Activated CD4-positive, alpha-beta memory T cell treated with anti-CD3 and anti-CD28 coated beads for 36 hours (primary cell): ENCODE results near the gene DHRS3. TPM values are rescaled to one million over a fixed set of nuclear protein-coding genes. Genes with fewer than 3 reads are reported as not detected.
A peak's percentile ranks its signal among the peaks of the same experiment; 100 is the strongest.

Experiments
- CTCF ChIA-PET: fragments of 350-600 bp; sonication (Branson Sonifier 250); formaldehyde crosslinking; loops from one replicate; lab custom pipeline; 2021; ENCODE audit warnings: antibody characterized with exemption, inconsistent platforms; lab: Charles Lee
- POLR2A ChIA-PET: fragments of 350-600 bp; sonication (Branson Sonifier 250); formaldehyde crosslinking; loops from one replicate; lab custom pipeline; 2021; ENCODE audit warnings: antibody characterized with exemption; lab: Charles Lee
- DNase-seq: peaks from one replicate; pipeline ENCODE4 v3.0.0-alpha.2; 2020
- H3K27ac Mint-ChIP-seq: one replicate; pipeline ENCODE4 v1.8.0; 2021; ENCODE audit warnings: mixed read lengths
- H3K27me3 Mint-ChIP-seq: one replicate; pipeline ENCODE4 v1.8.0; 2021; ENCODE audit warnings: mixed read lengths
- H3K36me3 Mint-ChIP-seq: one replicate; pipeline ENCODE4 v1.8.0; 2021; ENCODE audit warnings: mixed read lengths
- H3K4me1 Mint-ChIP-seq: one replicate; pipeline ENCODE4 v1.8.0; 2021; ENCODE audit warnings: low read depth, mixed read lengths
- H3K4me3 Mint-ChIP-seq: one replicate; pipeline ENCODE4 v1.8.0; 2021; ENCODE audit warnings: mild to moderate bottlenecking, mixed read lengths
- H3K9me3 Mint-ChIP-seq: one replicate; pipeline ENCODE4 v1.8.0; 2021; ENCODE audit warnings: mixed read lengths
- intact Hi-C: fragments of 100-400 bp; cut with micrococcal nuclease; formaldehyde crosslinking; loops from one replicate; pipeline ENCODE4 v1.15.1; 2023
- total RNA-seq, 2 experiments: library from RNA; stranded (reverse); gene quantifications; one replicate each; pipeline ENCODE4 v1.2.3, GENCODE V29; 2021

Gene DHRS3
- total RNA-seq, 2 experiments from 2014 or later: 57.6 to 58.8 TPM

DNA sequence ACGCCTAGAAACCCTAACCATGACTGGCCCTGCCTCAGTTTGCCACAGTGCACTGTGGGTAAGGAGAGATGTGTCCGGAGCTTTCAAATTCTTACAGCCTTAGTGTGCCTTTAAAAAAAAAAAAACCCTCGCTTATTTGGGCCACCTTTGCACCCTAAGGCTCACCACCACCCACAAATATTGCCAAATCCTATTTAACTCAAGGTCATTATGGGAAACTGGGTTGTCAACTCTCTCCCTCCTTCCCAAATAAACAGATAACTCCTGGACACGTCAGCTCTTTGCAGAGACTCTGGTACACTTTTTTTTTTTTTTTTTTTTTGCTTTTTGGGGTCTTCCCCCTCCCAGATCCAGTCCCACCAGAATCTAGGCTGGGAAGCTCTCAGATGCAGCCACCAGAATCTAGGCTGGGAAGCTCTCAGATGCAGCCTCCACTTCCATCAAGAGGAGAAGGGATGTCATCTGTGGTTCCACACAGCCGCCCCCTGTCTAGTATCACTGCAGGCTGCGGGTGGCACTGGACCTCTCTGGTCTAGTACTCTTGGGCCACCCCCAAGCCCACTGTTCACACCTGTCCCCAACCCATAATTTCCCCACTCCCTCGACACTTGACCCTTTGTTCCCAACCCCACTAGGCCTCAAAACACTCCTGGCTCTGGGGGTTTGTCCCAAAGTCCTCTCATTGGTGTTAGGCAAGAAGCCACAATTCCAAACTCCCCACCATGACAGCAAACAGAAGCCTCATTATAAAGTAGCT, 3.4 kb downstream of the DHRS3 start:
- DNase-seq: no peak
- CTCF ChIA-PET: interaction anchor here (0.9 to 2.8 kb wide), 5 partner anchors 10 to 180 kb away, joined by 3 to 25 read pairs (median 5); no protein-coding TSS in a partner anchor
- Mint-ChIP-seq H3K27ac (peak overlapping the region; percentile 86), H3K36me3 (peaks cover 18% of the 10 kb centered on the region), H3K4me3 (peak overlapping the region; percentile 95), H3K4me1 (peaks cover 59% of the 10 kb centered on the region), H3K9me3 (no peaks in the 10 kb centered on the region), H3K27me3 (no peaks in the 10 kb centered on the region)
- POLR2A ChIA-PET: interaction anchor here (2.6 to 4.7 kb wide), 2 partner anchors 11 to 103 kb away, joined by 9 to 26 read pairs; no protein-coding TSS in a partner anchor
- intact Hi-C loops: loop anchor here (5.0 to 10.0 kb wide), 2 partner anchors 317 to 490 kb away; no protein-coding TSS in a partner anchor

DNA sequence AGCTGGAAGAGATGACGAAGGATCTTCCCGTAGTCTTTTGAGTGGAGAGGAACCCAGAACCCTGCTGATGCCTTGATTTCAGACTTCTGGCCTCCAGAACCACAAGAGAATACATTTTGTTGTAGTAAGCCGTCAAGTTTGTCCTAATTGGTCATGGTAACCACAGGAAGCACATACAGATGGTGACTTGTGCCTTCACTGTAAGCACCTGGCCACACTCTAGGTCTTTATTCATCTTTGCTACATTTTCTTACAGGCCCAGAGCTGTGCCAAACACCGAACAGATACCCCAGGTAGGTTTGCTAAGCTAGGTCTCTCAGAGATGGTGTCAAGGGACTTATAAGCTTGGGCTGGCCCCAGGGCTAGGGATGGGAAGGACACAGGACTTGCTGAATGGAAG, 4.8 kb downstream of the DHRS3 start:
- DNase-seq: no peak
- POLR2A ChIA-PET: interaction anchor here (0.6 to 1.0 kb wide), 2 partner anchors 9 to 110 kb away, joined by 3 read pairs; no protein-coding TSS in a partner anchor
- peaks cover 20% of the 10 kb centered on the region for H3K36me3 Mint-ChIP-seq
- CTCF ChIA-PET: interaction anchor here (0.6 kb wide), 1 partner anchor 229 kb away, joined by 3 read pairs; no protein-coding TSS in a partner anchor
- intact Hi-C loops: loop anchor here (10.0 kb wide), 1 partner anchor 488 kb away; no protein-coding TSS in a partner anchor
- no peak overlapping the region for H3K27ac Mint-ChIP-seq
- no peak overlapping the region for H3K4me3 Mint-ChIP-seq
- no peaks in the 10 kb centered on the region for H3K9me3 Mint-ChIP-seq
- H3K4me1 Mint-ChIP-seq: peaks cover 58% of the 10 kb centered on the region
- H3K27me3 Mint-ChIP-seq: no peaks in the 10 kb centered on the region

DNA sequence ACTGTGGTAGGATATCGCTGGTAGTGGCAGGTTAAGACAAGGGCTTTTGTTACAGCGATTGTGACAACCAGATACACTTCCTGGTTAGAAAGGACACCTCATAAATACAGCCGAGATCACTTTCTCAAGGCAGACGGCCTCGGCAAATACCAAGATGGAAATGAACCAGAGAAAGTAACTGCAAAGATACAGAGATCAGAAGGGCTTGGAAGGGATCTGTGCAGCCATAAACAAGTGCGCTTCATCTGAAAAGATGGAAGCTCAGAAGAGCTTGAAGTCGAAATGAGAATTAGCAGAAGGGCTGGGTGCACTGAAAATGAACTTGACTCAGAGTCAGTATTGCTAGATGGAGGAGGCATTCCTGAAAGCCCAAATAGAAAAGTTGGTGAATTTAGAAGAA, 7.1 kb downstream of the DHRS3 start:
- H3K4me3 Mint-ChIP-seq: no peak overlapping the region
- ChIA-PET POLR2A (no interaction called here), CTCF (no interaction called here)
- H3K36me3 Mint-ChIP-seq: peaks cover 26% of the 10 kb centered on the region
- no peak overlapping the region for H3K27ac Mint-ChIP-seq
- intact Hi-C loops: loop anchor here (10.0 kb wide), 1 partner anchor 486 kb away; no protein-coding TSS in a partner anchor
- H3K27me3 Mint-ChIP-seq: no peaks in the 10 kb centered on the region
- DNase-seq: no peak
- H3K9me3 Mint-ChIP-seq: peaks cover 10% of the 10 kb centered on the region
- H3K4me1 Mint-ChIP-seq: peaks cover 59% of the 10 kb centered on the region

DNA sequence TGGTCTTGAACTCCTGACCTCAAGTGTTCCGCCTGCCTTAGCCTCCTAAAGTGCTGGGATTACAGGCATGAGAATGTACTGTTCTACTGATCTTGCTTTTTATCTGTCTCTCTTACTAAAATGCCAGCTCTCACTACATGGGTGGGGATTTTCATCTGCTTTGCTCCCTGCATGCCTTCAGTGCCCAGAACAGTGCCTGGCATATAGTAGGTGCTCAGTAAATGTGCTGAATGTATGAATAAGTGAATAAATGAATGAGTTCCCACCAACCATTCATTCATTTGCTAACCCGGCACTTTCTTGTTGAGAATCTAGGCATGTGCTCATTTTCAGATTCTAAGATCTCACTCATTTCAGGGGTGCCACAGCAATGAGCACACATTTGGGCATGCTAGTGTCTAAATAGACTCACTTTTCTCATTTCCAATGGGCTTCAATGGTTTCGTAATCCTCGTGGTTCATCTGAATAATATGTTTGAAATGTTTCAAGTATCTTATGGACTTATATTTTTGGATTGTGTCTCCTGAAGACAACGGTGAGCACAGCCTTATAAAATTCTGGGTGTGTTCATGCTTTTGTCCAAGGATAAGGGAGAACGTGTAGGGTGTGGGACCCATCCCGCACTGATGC, 7.6 kb downstream of the DHRS3 start:
- Mint-ChIP-seq H3K27ac (no peak overlapping the region), H3K4me3 (no peak overlapping the region), H3K9me3 (peaks cover 10% of the 10 kb centered on the region), H3K27me3 (no peaks in the 10 kb centered on the region), H3K36me3 (peaks cover 24% of the 10 kb centered on the region), H3K4me1 (peaks cover 56% of the 10 kb centered on the region)
- no peak for DNase-seq
- intact Hi-C loops: loop anchor here (10.0 kb wide), 1 partner anchor 486 kb away; no protein-coding TSS in a partner anchor
- ChIA-PET POLR2A (no interaction called here), CTCF (interaction anchor here (0.6 to 0.7 kb wide), 2 partner anchors 91 to 356 kb away, joined by 3 to 4 read pairs; no protein-coding TSS in a partner anchor)

DNA sequence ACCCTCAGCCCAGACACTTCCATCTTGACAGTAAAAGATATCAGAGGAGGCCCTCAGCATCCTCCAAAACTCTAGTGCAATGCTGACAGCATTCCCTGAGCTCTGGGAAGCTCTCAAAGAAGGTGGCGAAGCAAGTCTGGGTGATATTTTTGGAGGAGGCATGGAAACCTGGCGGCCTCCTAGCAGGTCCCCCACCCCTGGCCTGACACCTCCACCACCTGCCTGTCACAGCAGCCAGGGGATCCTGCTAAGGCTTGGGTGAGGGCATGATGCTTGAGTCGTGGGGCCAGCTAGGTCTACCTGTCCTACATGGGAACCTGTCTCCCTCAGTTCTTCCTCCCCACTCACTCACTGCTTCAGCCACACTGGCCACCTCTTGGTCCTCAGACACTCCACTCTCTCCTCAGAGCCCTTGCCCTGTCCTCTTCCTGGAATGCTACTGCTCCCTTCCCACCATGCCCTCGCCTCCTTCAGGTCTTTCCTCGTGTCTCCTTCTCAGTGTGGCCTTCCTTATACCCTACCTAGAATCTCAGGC, 8.5 kb downstream of the DHRS3 start:
- Mint-ChIP-seq H3K4me3 (no peak overlapping the region), H3K4me1 (peaks cover 55% of the 10 kb centered on the region), H3K27ac (no peak overlapping the region), H3K36me3 (peaks cover 22% of the 10 kb centered on the region), H3K27me3 (no peaks in the 10 kb centered on the region), H3K9me3 (peaks cover 10% of the 10 kb centered on the region)
- ChIA-PET POLR2A (interaction anchor here (0.6 kb wide), 1 partner anchor 37 kb away, joined by 3 read pairs; no protein-coding TSS in a partner anchor), CTCF (interaction anchor here (0.7 to 2.6 kb wide), 2 partner anchors 10 to 91 kb away, joined by 3 to 5 read pairs; no protein-coding TSS in a partner anchor)
- intact Hi-C loops: loop anchor here (10.0 kb wide), 1 partner anchor 485 kb away; no protein-coding TSS in a partner anchor
- DNase-seq: no peak

DNA sequence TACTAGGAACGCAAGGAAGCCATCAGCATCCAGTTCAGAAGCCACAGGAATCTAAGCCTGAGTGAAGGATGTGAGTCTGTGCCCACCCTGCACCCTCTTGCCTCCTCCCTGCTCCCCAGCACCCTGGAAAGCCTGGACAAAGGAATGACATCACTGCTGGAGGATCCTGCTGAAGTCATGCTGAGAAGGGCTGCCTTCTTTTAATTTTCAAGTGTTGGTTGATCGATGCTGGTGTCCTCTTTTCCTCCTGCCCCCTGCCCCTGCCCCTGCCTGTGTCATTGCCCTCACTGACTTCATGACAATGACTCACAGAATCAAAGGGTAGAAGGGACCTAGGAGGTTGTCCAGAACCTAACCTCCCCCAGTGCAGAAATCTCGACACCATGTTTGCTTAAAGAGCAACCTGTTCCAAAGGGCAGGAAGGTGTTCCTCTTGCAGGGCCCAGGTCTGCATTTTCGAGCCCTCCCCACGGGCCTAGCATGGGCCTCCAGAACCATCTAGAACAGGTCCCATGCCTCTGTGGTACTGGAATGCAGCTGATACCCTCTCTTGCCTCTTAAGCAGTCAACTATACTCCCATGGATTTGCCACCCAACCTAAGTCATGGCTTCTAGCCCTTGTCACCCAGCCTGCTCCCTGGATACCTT, 9.6 kb downstream of the DHRS3 start:
- Mint-ChIP-seq H3K36me3 (peaks cover 27% of the 10 kb centered on the region), H3K27ac (no peak overlapping the region), H3K27me3 (no peaks in the 10 kb centered on the region), H3K4me1 (peaks cover 56% of the 10 kb centered on the region), H3K9me3 (peaks cover 10% of the 10 kb centered on the region), H3K4me3 (no peak overlapping the region)
- no peak for DNase-seq
- intact Hi-C loops: no loop called here
- ChIA-PET POLR2A (interaction anchor here (1.2 kb wide), 1 partner anchor 8 kb away, joined by 3 read pairs; no protein-coding TSS in a partner anchor), CTCF (interaction anchor here (2.6 kb wide), 1 partner anchor 11 kb away, joined by 5 read pairs; no protein-coding TSS in a partner anchor)

DNA sequence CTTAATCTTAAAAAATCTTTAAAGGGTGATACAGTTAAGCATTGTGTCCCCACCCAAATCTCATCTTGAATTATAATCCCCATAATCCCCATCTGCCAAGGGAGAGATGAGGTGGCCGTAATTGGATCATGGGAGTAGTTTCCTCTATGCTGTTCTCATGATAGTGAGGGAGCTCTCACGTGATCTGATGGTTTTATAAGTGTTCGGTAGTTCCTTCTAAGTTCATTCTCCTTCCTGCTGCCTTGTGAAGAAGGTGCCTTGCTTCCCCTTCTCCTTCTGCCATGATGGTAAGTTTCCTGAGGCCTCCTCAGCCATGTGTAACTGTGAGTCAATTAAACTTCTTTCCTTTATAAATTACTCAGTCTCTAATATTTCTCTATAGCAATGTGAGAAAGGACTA, 10.7 kb downstream of the DHRS3 start:
- Mint-ChIP-seq H3K27ac (no peak overlapping the region), H3K9me3 (peaks cover 10% of the 10 kb centered on the region), H3K27me3 (no peaks in the 10 kb centered on the region), H3K4me1 (peaks cover 56% of the 10 kb centered on the region), H3K4me3 (no peak overlapping the region), H3K36me3 (peaks cover 24% of the 10 kb centered on the region)
- ChIA-PET CTCF (interaction anchor here (2.6 kb wide), 1 partner anchor 12 kb away, joined by 5 read pairs; no protein-coding TSS in a partner anchor), POLR2A (interaction anchor here (1.2 kb wide), 1 partner anchor 10 kb away, joined by 3 read pairs; no protein-coding TSS in a partner anchor)
- intact Hi-C loops: no loop called here
- DNase-seq: no peak

DNA sequence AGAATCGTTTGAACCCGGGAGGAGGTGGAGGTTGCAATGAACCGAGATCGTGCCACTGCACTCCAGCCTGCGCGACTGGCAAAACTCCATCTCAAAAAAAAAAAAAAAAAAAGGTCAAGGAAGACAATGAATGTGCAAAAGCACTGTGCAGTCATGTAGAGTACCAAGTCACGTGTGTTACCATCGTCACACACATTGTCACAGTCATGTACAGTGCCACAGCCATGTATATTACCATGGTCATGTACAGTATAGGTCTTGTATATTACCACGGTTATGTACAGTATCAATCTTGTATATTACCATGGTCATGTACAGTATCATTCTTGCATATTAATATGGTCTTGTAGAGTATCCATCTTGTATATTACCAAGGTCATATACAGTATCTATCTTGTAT, 13.0 kb downstream of the DHRS3 start:
- Mint-ChIP-seq H3K4me1 (peaks cover 61% of the 10 kb centered on the region), H3K36me3 (peaks cover 21% of the 10 kb centered on the region), H3K27me3 (no peaks in the 10 kb centered on the region), H3K4me3 (no peak overlapping the region), H3K9me3 (peaks cover 10% of the 10 kb centered on the region), H3K27ac (no peak overlapping the region)
- intact Hi-C loops: loop anchor here (1.0 to 5.0 kb wide), 5 partner anchors 14 to 260 kb away; no protein-coding TSS in a partner anchor
- DNase-seq: no peak
- ChIA-PET POLR2A (interaction anchor here (1.0 to 1.7 kb wide), 5 partner anchors 11 to 220 kb away, joined by 3 to 22 read pairs (median 3); partner anchors contain the start of gene DHRS3), CTCF (interaction anchor here (0.9 to 1.9 kb wide), 4 partner anchors 10 to 94 kb away, joined by 3 to 14 read pairs (median 8); partner anchors contain the start of gene DHRS3)

DNA sequence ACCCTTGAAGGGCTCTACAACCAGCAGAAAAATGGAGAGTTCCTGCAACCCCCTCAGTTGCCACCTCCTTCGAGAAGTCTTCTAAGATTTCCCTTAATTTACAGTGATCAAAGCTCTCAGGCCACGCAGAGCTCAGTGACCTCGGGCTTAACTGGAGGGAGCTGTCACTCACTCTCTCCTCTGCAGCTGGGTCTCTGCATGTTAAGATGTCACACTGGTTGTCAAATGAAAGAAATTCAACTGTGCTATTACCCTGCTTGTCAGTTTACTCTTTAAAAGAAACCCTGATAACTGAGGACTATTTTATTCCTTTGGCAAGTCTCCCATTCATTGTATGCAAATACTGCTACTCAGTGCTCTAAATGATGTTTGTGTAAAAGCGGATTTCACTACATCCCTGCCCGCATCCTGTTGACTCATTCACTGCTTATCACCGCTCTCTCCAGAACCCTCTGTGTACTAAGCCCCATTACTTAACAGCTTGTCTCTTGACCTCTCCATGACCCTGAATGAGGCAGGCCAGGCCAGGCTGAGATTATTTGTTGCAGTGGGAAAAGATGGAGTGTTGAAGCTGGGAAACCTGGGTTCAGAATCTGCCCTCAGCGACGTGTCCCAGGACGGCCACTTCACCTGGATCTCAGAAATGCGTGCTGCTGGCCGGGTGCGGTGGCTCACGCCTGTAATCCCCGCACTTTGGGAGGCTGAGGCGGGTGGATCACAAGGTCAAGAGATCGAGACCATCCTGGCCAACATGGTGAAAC, 13.7 kb downstream of the DHRS3 start:
- Mint-ChIP-seq H3K9me3 (peaks cover 10% of the 10 kb centered on the region), H3K27ac (peak overlapping the region; percentile 66), H3K4me3 (peak overlapping the region; percentile 39), H3K27me3 (no peaks in the 10 kb centered on the region), H3K4me1 (peaks cover 58% of the 10 kb centered on the region), H3K36me3 (peaks cover 21% of the 10 kb centered on the region)
- ChIA-PET POLR2A (interaction anchor here (0.6 to 1.7 kb wide), 10 partner anchors 8 to 336 kb away, joined by 3 to 22 read pairs (median 3); partner anchors contain the start of gene DHRS3), CTCF (interaction anchor here (0.9 to 1.9 kb wide), 4 partner anchors 11 to 94 kb away, joined by 3 to 14 read pairs (median 8); partner anchors contain the start of gene DHRS3)
- intact Hi-C loops: loop anchor here (1.0 to 5.0 kb wide), 5 partner anchors 15 to 259 kb away; no protein-coding TSS in a partner anchor
- peak; percentile 86 for DNase-seq

DNA sequence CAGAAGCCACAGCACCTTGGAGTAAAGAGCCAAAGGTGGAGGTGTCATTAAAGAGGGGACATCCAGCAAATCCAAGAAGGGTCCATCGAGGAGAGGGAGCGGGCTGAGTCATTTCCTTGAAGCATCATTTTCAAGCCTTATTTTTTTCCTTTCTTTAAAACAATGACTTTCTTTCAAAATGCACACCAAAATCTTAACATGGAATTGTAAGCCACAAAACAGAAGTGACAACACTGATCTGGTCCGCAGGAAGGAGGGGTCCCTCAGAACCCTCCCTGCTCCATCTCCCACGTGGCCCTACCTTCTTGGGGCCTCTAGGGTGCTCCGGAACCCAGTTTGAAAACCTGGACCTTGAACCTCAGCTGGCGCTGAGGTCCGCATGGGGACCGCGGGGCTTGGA, 14.8 kb downstream of the DHRS3 start:
- peaks cover 52% of the 10 kb centered on the region for H3K4me1 Mint-ChIP-seq
- peaks cover 10% of the 10 kb centered on the region for H3K9me3 Mint-ChIP-seq
- no peaks in the 10 kb centered on the region for H3K27me3 Mint-ChIP-seq
- intact Hi-C loops: loop anchor here (5.0 kb wide), 1 partner anchor 91 kb away; no protein-coding TSS in a partner anchor
- H3K27ac Mint-ChIP-seq: no peak overlapping the region
- DNase-seq: no peak
- POLR2A ChIA-PET: interaction anchor here (1.0 to 1.7 kb wide), 5 partner anchors 9 to 169 kb away, joined by 3 to 22 read pairs (median 5); partner anchors contain the start of gene DHRS3
- CTCF ChIA-PET: interaction anchor here (1.9 kb wide), 1 partner anchor 15 kb away, joined by 14 read pairs; the partner anchor contains the start of gene DHRS3
- H3K36me3 Mint-ChIP-seq: peaks cover 19% of the 10 kb centered on the region
- no peak overlapping the region for H3K4me3 Mint-ChIP-seq
